ENCODE results near the gene PER2.

The PER2 gene, protein sequence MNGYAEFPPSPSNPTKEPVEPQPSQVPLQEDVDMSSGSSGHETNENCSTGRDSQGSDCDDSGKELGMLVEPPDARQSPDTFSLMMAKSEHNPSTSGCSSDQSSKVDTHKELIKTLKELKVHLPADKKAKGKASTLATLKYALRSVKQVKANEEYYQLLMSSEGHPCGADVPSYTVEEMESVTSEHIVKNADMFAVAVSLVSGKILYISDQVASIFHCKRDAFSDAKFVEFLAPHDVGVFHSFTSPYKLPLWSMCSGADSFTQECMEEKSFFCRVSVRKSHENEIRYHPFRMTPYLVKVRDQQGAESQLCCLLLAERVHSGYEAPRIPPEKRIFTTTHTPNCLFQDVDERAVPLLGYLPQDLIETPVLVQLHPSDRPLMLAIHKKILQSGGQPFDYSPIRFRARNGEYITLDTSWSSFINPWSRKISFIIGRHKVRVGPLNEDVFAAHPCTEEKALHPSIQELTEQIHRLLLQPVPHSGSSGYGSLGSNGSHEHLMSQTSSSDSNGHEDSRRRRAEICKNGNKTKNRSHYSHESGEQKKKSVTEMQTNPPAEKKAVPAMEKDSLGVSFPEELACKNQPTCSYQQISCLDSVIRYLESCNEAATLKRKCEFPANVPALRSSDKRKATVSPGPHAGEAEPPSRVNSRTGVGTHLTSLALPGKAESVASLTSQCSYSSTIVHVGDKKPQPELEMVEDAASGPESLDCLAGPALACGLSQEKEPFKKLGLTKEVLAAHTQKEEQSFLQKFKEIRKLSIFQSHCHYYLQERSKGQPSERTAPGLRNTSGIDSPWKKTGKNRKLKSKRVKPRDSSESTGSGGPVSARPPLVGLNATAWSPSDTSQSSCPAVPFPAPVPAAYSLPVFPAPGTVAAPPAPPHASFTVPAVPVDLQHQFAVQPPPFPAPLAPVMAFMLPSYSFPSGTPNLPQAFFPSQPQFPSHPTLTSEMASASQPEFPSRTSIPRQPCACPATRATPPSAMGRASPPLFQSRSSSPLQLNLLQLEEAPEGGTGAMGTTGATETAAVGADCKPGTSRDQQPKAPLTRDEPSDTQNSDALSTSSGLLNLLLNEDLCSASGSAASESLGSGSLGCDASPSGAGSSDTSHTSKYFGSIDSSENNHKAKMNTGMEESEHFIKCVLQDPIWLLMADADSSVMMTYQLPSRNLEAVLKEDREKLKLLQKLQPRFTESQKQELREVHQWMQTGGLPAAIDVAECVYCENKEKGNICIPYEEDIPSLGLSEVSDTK (N-terminal part only)
- long read RNA-seq, partial matches to known transcripts, result 3 of 6 reads
- long read RNA-seq, other reads (novel, unspliced or antisense), result 3 of 6 reads

- peak within 1 kb of the TSS; percentile 91 for H3K27ac ChIP-seq (replicated peaks)
Measured at GRCh38 chr2:238287737-238288649, at the start of gene PER2. Gene PER2 (minus strand): TSS chr2:238288610. CDS start chr2:238277936, 10,674 bp downstream.

DNA sequence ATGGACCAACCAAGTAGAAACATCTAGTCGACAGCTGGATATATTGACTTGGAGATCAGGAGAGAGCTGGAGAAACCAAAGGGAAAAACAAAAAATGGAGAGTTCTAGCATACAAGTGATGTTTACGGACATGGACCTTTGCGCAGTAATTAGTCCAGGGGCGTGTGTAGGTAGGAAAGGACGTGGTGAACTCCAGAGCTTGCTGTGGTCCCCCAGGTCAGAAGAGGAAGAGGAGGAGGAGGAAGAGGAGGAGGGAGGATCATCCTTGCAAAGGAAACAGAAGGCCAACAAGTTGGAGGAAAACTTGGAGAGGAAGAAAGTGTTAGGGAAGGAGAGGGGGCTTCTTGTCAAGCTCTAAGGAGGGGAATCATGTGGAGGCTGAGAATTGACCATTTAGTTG, 49.4 kb upstream of the PER2 start:
- Histone ChIP-seq H3K27ac (replicated peaks) (no peak overlapping the region), H3K27me3 (ENCODE audit: insufficient read depth, poor library complexity, severe bottlenecking) (no peaks in the 10 kb centered on the region), H3K4me3 (replicated peaks; ENCODE audit: insufficient read depth, low read length) (no peak overlapping the region)
- DNase-seq (ENCODE audit: low read depth in 1 of 2, low spot score in 1 of 2), result no peak
- no peak for TF ChIP-seq SPI1 (IDR thresholded peaks at IDR 0.05; ENCODE audit: borderline replicate concordance, low read depth)
- no peak for TF ChIP-seq POLR2AphosphoS5 (IDR thresholded peaks at IDR 0.05; ENCODE audit: low read depth)
- TF ChIP-seq REST (IDR thresholded peaks at IDR 0.05; ENCODE audit: insufficient replicate concordance, low read depth), result no peak
- TF ChIP-seq GABPA (IDR thresholded peaks at IDR 0.05; ENCODE audit: low read depth), result no peak
- TF ChIP-seq, protein P1, sequence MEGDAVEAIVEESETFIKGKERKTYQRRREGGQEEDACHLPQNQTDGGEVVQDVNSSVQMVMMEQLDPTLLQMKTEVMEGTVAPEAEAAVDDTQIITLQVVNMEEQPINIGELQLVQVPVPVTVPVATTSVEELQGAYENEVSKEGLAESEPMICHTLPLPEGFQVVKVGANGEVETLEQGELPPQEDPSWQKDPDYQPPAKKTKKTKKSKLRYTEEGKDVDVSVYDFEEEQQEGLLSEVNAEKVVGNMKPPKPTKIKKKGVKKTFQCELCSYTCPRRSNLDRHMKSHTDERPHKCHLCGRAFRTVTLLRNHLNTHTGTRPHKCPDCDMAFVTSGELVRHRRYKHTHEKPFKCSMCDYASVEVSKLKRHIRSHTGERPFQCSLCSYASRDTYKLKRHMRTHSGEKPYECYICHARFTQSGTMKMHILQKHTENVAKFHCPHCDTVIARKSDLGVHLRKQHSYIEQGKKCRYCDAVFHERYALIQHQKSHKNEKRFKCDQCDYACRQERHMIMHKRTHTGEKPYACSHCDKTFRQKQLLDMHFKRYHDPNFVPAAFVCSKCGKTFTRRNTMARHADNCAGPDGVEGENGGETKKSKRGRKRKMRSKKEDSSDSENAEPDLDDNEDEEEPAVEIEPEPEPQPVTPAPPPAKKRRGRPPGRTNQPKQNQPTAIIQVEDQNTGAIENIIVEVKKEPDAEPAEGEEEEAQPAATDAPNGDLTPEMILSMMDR (IDR thresholded peaks at IDR 0.05; ENCODE audit: insufficient read depth, low read length), result no peak

More at GRCh38 chr2:238287737-238288649, at the start of gene PER2:
- TF ChIP-seq, protein P1 (IDR thresholded peaks at IDR 0.05; ENCODE audit: insufficient read depth, low read length), result no peak
- TF ChIP-seq POLR2AphosphoS5 (IDR thresholded peaks at IDR 0.05; ENCODE audit: low read depth) (no peak), REST (IDR thresholded peaks at IDR 0.05; ENCODE audit: insufficient replicate concordance, low read depth) (no peak), GABPA (IDR thresholded peaks at IDR 0.05; ENCODE audit: low read depth) (0 out of 2 replicates have a peak, but pooled peaks have one; percentile 6), SPI1 (IDR thresholded peaks at IDR 0.05; ENCODE audit: borderline replicate concordance, low read depth) (no peak)
- DNase-seq (ENCODE audit: low read depth in 1 of 2, low spot score in 1 of 2), result peak; percentile 63 to 75
- no peaks in the 10 kb centered on the region for H3K27me3 ChIP-seq (ENCODE audit: insufficient read depth, poor library complexity, severe bottlenecking)
- H3K4me3 ChIP-seq (replicated peaks; ENCODE audit: insufficient read depth, low read length), result peak within 1 kb of the TSS; percentile 94

All from HL-60 (cell line).